Measurements from ENCODE around the gene BRMS1L.
"Not testable (repeated sequence)": the region's sequence is repeated elsewhere in the genome, so short reads cannot be mapped to it uniquely, and the experiment has no call there.

The BRMS1L gene

GRCh38 chr14:35829449-35829848 lies 3.3 kb downstream of the BRMS1L start:
- H3K4me3 ChIP-seq (ENCODE audit: low read depth, low read length): no peak overlapping the region
- peak; percentile 31 for DNase-seq (ENCODE audit: low read depth, low spot score)
- TF ChIP-seq, protein P1, sequence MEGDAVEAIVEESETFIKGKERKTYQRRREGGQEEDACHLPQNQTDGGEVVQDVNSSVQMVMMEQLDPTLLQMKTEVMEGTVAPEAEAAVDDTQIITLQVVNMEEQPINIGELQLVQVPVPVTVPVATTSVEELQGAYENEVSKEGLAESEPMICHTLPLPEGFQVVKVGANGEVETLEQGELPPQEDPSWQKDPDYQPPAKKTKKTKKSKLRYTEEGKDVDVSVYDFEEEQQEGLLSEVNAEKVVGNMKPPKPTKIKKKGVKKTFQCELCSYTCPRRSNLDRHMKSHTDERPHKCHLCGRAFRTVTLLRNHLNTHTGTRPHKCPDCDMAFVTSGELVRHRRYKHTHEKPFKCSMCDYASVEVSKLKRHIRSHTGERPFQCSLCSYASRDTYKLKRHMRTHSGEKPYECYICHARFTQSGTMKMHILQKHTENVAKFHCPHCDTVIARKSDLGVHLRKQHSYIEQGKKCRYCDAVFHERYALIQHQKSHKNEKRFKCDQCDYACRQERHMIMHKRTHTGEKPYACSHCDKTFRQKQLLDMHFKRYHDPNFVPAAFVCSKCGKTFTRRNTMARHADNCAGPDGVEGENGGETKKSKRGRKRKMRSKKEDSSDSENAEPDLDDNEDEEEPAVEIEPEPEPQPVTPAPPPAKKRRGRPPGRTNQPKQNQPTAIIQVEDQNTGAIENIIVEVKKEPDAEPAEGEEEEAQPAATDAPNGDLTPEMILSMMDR (IDR thresholded peaks at IDR 0.05; ENCODE audit: low read depth, low read length): no peak
- in situ Hi-C loops (cut with HindIII; ENCODE audit: low sequenced_read_pairs): no loop called here

DNA sequence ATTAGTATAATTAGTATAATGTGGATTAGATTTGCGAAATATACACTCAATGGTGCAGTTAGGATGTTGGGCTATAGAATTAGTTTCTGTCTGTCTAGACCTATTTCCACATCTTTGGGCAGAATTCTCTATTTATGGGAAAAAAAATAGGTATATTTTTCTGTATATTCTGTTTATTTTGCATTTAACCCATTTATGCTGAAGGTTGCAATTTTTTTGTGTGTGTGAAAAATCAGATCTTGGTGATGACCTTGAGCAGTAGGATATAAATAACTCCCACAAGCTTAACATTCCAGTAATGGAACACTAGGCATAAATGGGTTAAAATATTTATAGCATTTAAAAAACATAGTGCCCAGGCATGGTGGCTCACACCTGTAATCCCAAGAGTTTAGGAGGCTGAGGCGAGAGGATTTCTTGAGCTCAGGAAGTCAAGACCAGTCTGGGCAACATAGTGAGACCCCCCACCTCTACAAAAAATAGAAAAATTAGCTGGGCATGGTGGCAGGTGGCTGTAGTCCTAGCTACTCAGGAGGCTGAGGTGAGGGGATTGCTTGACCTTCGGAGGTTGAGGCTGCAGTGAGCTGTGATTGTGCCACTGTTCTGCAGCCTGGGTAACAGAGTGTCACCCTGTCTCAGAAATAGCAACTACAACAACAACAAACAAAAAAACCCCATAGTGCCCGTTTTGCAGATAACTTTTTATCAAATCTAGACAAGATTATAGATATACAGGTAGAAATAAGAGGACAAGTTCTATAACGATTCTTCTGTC lies 9.3 kb downstream of the BRMS1L start:
- in situ Hi-C loops (cut with HindIII; ENCODE audit: low sequenced_read_pairs): no loop called here
- DNase-seq (ENCODE audit: low read depth, low spot score): no peak
- no peak overlapping the region for H3K4me3 ChIP-seq (ENCODE audit: low read depth, low read length)
- TF ChIP-seq, protein P1 (IDR thresholded peaks at IDR 0.05; ENCODE audit: low read depth, low read length): no peak

- in situ Hi-C loops (cut with HindIII; ENCODE audit: low sequenced_read_pairs); H3K4me3 ChIP-seq (ENCODE audit: low read depth, low read length); DNase-seq (ENCODE audit: low read depth, low spot score): not testable (repeated sequence)
Observed at GRCh38 chr14:35841704-35842103, 15.6 kb downstream of the BRMS1L start.

DNA sequence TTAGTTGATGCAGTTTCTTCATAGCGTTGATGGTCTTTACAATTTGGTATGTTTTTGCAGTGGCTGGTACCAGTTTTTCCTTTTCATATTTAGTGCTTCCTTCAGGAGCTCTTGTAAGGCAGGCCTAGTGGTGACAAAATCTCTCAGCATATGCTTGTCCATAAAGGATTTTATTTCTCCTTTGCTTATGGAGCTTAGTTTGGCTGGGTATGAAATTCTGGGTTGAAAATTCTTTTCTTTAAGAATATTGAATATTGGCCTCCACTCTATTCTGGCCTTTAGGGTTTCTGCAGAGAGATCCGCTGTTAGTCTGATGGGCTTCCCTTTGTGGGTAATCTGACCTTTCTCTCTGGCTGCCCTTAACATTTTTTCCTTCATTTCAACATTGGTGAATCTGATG lies 16.1 kb downstream of the BRMS1L start:
- H3K4me3 ChIP-seq (ENCODE audit: low read depth, low read length); DNase-seq (ENCODE audit: low read depth, low spot score); in situ Hi-C loops (cut with HindIII; ENCODE audit: low sequenced_read_pairs): not testable (repeated sequence)

- no peak for DNase-seq (ENCODE audit: low read depth, low spot score)
- H3K4me3 ChIP-seq (ENCODE audit: low read depth, low read length): no peak overlapping the region
- in situ Hi-C loops (cut with HindIII; ENCODE audit: low sequenced_read_pairs): no loop called here
- TF ChIP-seq, protein P1 (IDR thresholded peaks at IDR 0.05; ENCODE audit: low read depth, low read length): no peak
Observed at GRCh38 chr14:35844494-35844893, 18.4 kb downstream of the BRMS1L start.

DNA sequence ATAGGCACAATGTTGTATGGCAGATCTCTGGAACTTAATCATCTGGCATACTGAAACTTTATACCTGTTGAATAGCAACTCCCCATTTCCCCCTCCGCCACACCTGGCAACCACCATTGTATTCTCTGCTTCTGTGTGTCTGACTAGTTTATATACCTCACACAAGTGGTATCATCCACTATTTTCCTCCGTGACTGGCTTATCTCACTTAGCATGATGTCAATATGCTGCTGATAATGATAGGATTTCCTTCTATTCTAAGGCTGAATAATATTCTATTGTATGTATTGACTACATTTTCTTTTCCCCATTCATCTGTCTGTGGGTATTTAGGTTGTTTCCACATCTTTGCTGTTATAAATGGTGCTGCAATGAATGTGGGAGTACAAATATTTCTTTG lies 21.5 kb downstream of the BRMS1L start:
- H3K4me3 ChIP-seq (ENCODE audit: low read depth, low read length): no peak overlapping the region
- in situ Hi-C loops (cut with HindIII; ENCODE audit: low sequenced_read_pairs): no loop called here
- TF ChIP-seq, protein P1 (IDR thresholded peaks at IDR 0.05; ENCODE audit: low read depth, low read length): no peak
- DNase-seq (ENCODE audit: low read depth, low spot score): no peak

DNA sequence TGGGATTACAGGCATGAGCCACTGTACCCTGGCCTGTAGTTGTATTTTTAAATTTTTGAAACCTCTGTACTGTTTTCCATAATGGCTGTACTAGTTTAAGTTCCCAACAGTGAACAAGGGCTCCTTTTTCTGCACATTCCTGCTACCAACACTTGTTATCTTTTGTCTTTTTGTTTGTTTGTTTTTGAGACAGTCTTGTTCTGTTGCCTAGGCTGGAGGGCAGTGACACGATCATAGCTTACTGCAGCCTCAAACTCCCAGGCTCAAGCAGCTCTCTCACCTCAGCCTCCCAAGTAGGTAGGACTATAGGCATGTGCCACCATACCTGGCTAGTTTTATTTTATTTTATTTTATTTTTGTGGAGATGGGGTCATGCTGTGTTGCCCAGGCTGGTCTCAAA lies 23.0 kb downstream of the BRMS1L start:
- no peak for DNase-seq (ENCODE audit: low read depth, low spot score)
- no peak overlapping the region for H3K4me3 ChIP-seq (ENCODE audit: low read depth, low read length)
- in situ Hi-C loops (cut with HindIII; ENCODE audit: low sequenced_read_pairs): no loop called here
- TF ChIP-seq, protein P1 (IDR thresholded peaks at IDR 0.05; ENCODE audit: low read depth, low read length): no peak

DNA sequence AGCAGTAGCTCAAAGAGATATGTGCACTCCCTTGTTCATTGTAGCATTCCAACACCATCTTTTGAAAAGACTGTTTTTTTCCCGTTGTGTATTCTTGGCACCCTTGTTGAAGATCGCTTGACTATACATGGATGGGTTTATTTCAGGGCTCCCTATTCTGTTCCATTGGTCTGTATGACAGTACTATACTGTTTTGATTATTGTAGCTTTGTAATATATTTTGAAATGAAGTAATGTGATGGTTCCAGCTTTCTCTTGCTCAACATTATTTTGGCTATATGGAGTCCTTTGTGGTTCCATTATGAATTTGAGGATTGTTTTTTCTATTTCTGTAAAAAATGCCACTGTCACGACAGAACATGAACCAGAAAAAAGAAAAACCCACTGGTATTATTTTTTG lies 25.7 kb downstream of the BRMS1L start:
- TF ChIP-seq, protein P1 (IDR thresholded peaks at IDR 0.05; ENCODE audit: low read depth, low read length): no peak
- in situ Hi-C loops (cut with HindIII; ENCODE audit: low sequenced_read_pairs): no loop called here
- no peak for DNase-seq (ENCODE audit: low read depth, low spot score)
- H3K4me3 ChIP-seq (ENCODE audit: low read depth, low read length): no peak overlapping the region

All from astrocyte of the spinal cord (primary cell).